ENCODE results near the gene CSTF3. TPM values are rescaled to one million over a fixed set of nuclear protein-coding genes. Genes with fewer than 3 reads are reported as not detected.

CSTF3 gene
- polyA plus RNA-seq, 1 donor from 2014 or later = 86.8 TPM

DNA sequence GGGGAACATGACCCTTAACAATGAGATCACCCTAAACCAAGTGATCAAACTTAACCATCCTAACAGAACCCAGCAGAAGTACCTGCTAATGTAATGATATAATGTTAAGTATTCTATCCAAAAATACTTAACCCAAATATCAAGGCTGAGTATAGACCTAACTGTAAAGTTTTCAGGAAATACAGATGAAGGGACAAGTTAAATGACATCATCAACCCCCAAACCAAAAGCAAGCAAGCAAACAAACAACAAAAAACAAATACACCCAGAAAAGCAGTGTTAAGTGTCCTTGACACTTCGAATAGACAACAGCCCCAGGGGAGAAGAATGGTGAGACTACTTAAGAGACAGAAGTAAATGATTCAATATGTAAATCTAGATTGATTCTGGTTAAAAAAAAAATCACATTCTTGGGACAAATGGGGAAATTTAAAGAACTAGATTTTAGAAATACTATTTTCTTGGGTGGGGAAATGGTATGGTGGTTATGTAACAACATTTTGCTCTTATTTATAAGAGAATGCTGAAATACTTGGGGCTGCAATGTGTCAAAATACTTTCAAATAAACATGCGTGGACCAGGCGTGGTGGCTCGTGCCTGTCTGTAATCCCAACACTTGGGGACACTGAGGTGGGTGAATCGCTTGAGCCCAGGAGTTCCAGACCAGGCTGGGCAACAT is 2.5 kb downstream of the CSTF3 start:
- Histone ChIP-seq H3K36me3 (ENCODE audit: insufficient read depth, low read length) (no peaks in the 10 kb centered on the region), H3F3A (ENCODE audit: insufficient read depth, low read length, poor library complexity, severe bottlenecking) (no peaks in the 10 kb centered on the region), H4K20me1 (ENCODE audit: insufficient read depth) (peaks cover 3% of the 10 kb centered on the region), H2AFZ (ENCODE audit: low read depth, low read length) (no peak overlapping the region), H3K4me2 (ENCODE audit: low read length) (peak overlapping the region; percentile 79), H3K9ac (ENCODE audit: low read length) (no peak overlapping the region), H3K4me3 (ENCODE audit: low read length) (peak overlapping the region; percentile 75), H3K79me2 (replicated peaks; ENCODE audit: insufficient read depth, low read length) (peaks cover 75% of the 10 kb centered on the region), H3K9me3 (ENCODE audit: low read length) (no peaks in the 10 kb centered on the region), H3K27me3 (ENCODE audit: insufficient read depth, low read depth, low read length) (no peaks in the 10 kb centered on the region), H3K27ac (ENCODE audit: low read length) (no peak overlapping the region), H3K9me2 (ENCODE audit: insufficient read depth, low read length) (no peaks in the 10 kb centered on the region)
- TF ChIP-seq EP300 (conservative IDR thresholded peaks at IDR 0.05; ENCODE audit: poor library complexity, severe bottlenecking) (no peak), TAF1 (IDR thresholded peaks at IDR 0.05; ENCODE audit: low read depth) (no peak), POLR2AphosphoS5 (IDR thresholded peaks at IDR 0.05) (no peak)

DNA sequence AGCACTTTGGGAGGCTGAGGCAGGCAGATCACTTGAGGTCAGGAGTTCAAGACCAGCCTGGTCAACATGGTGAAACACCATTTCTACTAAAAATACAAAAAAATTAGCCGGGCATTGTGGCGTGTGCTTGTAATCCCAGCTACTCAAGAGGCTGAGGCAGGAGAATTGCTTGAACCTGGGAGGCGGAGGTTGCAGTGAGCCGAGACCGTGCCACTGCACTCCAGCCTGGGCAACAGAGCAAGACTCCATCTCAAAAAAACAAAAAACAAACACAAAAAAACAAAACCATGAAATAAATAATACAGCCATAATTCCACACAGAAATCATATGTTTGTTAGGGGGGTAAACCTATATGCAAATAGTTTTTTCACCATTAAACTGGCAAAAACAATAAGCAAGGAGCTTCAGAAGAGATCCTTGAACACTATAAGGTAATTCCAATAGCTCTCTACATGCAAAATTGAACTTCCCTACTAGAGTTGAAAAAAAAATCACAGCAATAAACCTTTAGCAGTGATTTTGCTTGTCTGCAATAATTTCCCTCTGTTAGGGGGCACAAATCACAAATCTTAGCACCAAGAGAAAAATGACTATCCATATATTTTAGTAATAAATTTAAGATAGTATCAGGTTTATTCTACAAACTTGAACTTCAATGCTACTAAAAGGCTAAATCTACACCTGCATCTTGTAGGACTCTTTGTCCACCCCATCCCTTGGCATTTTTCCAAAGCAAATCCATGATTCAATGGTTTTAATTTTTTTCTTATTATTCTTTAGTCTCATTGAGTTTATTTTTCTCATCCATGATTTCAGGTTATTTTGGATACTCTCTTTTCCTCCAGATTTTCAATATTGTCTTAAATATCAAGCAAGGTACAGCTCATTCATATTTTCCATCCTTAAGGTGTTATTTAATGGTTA is 3.9 kb downstream of the CSTF3 start:
- H3K27me3 ChIP-seq (ENCODE audit: insufficient read depth, low read depth, low read length) = no peaks in the 10 kb centered on the region
- no peaks in the 10 kb centered on the region for H3K36me3 ChIP-seq (ENCODE audit: insufficient read depth, low read length)
- H3K9me2 ChIP-seq (ENCODE audit: insufficient read depth, low read length) = no peaks in the 10 kb centered on the region
- no peaks in the 10 kb centered on the region for H3F3A ChIP-seq (ENCODE audit: insufficient read depth, low read length, poor library complexity, severe bottlenecking)
- TF ChIP-seq POLR2AphosphoS5 (IDR thresholded peaks at IDR 0.05) = no peak
- no peak for TF ChIP-seq EP300 (conservative IDR thresholded peaks at IDR 0.05; ENCODE audit: poor library complexity, severe bottlenecking)
- TF ChIP-seq SMC3 (conservative IDR thresholded peaks at IDR 0.05; ENCODE audit: poor library complexity) = no peak
- TF ChIP-seq, protein P1, sequence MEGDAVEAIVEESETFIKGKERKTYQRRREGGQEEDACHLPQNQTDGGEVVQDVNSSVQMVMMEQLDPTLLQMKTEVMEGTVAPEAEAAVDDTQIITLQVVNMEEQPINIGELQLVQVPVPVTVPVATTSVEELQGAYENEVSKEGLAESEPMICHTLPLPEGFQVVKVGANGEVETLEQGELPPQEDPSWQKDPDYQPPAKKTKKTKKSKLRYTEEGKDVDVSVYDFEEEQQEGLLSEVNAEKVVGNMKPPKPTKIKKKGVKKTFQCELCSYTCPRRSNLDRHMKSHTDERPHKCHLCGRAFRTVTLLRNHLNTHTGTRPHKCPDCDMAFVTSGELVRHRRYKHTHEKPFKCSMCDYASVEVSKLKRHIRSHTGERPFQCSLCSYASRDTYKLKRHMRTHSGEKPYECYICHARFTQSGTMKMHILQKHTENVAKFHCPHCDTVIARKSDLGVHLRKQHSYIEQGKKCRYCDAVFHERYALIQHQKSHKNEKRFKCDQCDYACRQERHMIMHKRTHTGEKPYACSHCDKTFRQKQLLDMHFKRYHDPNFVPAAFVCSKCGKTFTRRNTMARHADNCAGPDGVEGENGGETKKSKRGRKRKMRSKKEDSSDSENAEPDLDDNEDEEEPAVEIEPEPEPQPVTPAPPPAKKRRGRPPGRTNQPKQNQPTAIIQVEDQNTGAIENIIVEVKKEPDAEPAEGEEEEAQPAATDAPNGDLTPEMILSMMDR (IDR thresholded peaks at IDR 0.05; ENCODE audit: poor library complexity, severe bottlenecking) = no peak
- H3K27ac ChIP-seq (ENCODE audit: low read length) = peak overlapping the region; percentile 31
- H3K4me3 ChIP-seq (ENCODE audit: low read length) = peak overlapping the region; percentile 75
- peaks cover 88% of the 10 kb centered on the region for H3K79me2 ChIP-seq (replicated peaks; ENCODE audit: insufficient read depth, low read length)
- H3K9me3 ChIP-seq (ENCODE audit: low read length) = no peaks in the 10 kb centered on the region
- H3K4me2 ChIP-seq (ENCODE audit: low read length) = peak overlapping the region; percentile 79
- peaks cover 3% of the 10 kb centered on the region for H4K20me1 ChIP-seq (ENCODE audit: insufficient read depth)
- H3K9ac ChIP-seq (ENCODE audit: low read length) = no peak overlapping the region
- H2AFZ ChIP-seq (ENCODE audit: low read depth, low read length) = no peak overlapping the region

DNA sequence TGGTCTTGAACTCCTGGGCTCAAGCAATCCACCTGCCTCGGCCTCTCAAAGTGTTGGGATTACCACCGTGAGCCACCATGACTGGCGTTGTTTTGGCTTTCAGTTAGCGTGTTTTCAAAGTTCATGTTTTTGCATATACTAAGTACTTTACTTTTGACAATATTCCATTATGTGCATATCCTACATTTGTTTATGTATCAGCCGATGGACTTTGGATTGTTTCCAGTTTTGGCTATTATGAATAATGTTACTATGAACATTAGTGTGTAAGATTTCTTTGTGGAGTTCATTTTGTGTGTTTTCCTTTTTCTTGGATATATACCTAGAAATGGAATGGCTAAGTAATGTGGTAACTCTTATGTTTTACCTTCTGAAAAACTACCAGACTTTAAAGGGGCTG is 9.9 kb downstream of the CSTF3 start:
- H3K4me3 ChIP-seq (ENCODE audit: low read length) = no peak overlapping the region
- H3F3A ChIP-seq (ENCODE audit: insufficient read depth, low read length, poor library complexity, severe bottlenecking) = no peaks in the 10 kb centered on the region
- peaks cover 95% of the 10 kb centered on the region for H3K79me2 ChIP-seq (replicated peaks; ENCODE audit: insufficient read depth, low read length)
- H4K20me1 ChIP-seq (ENCODE audit: insufficient read depth) = no peaks in the 10 kb centered on the region
- H3K9me2 ChIP-seq (ENCODE audit: insufficient read depth, low read length) = no peaks in the 10 kb centered on the region
- no peaks in the 10 kb centered on the region for H3K9me3 ChIP-seq (ENCODE audit: low read length)
- H3K36me3 ChIP-seq (ENCODE audit: insufficient read depth, low read length) = no peaks in the 10 kb centered on the region
- TF ChIP-seq RAD21 (conservative IDR thresholded peaks at IDR 0.05) (no peak), SMC3 (conservative IDR thresholded peaks at IDR 0.05; ENCODE audit: poor library complexity) (no peak)
- TF ChIP-seq, protein P1 (IDR thresholded peaks at IDR 0.05; ENCODE audit: poor library complexity, severe bottlenecking) = no peak
- no peak overlapping the region for H3K4me2 ChIP-seq (ENCODE audit: low read length)
- H3K27ac ChIP-seq (ENCODE audit: low read length) = no peak overlapping the region
- no peak overlapping the region for H2AFZ ChIP-seq (ENCODE audit: low read depth, low read length)
- H3K9ac ChIP-seq (ENCODE audit: low read length) = no peak overlapping the region
- H3K27me3 ChIP-seq (ENCODE audit: insufficient read depth, low read depth, low read length) = no peaks in the 10 kb centered on the region
